ENCODE results near the gene CASKIN2. TPM values are rescaled to one million over a fixed set of nuclear protein-coding genes. Genes with fewer than 3 reads are reported as not detected.

CASKIN2 gene
- polyA plus RNA-seq, 4 donors: 28.5 to 35.0 (median 32.4) TPM

GRCh38 chr17:75507733-75508719 lies 7.3 kb downstream of the CASKIN2 start:
- DNase-seq (ENCODE audit: low read depth in 4 of 4, low spot score in 2 of 4): no peak

GRCh38 chr17:75506888-75507287 lies 8.4 kb downstream of the CASKIN2 start:
- DNase-seq (ENCODE audit: low read depth in 4 of 4, low spot score in 2 of 4): no peak

GRCh38 chr17:75506134-75506533 lies 9.2 kb downstream of the CASKIN2 start:
- no peak for DNase-seq (ENCODE audit: low read depth in 4 of 4, low spot score in 2 of 4)

- no peak for DNase-seq (ENCODE audit: low read depth in 4 of 4, low spot score in 2 of 4)
These were observed 9.7 kb downstream of the CASKIN2 start for GRCh38 chr17:75505640-75506039.

GRCh38 chr17:75505152-75505409 lies 10.3 kb downstream of the CASKIN2 start:
- DNase-seq (ENCODE audit: low read depth in 4 of 4, low spot score in 2 of 4): no peak

- DNase-seq (ENCODE audit: low read depth in 4 of 4, low spot score in 2 of 4): no peak
These were observed 10.8 kb downstream of the CASKIN2 start for GRCh38 chr17:75504347-75505151.

- DNase-seq (ENCODE audit: low read depth in 4 of 4, low spot score in 2 of 4): no peak
These were observed 11.4 kb downstream of the CASKIN2 start for GRCh38 chr17:75503976-75504346.

GRCh38 chr17:75503337-75503950 lies 11.9 kb downstream of the CASKIN2 start:
- no peak for DNase-seq (ENCODE audit: low read depth in 4 of 4, low spot score in 2 of 4)

GRCh38 chr17:75502721-75503329 lies 12.5 kb downstream of the CASKIN2 start:
- DNase-seq (ENCODE audit: low read depth in 4 of 4, low spot score in 2 of 4): no peak

GRCh38 chr17:75502072-75502720 lies 13.1 kb downstream of the CASKIN2 start:
- DNase-seq (ENCODE audit: low read depth in 4 of 4, low spot score in 2 of 4): no peak

- DNase-seq (ENCODE audit: low read depth in 4 of 4, low spot score in 2 of 4): no peak
These were observed 13.8 kb downstream of the CASKIN2 start for GRCh38 chr17:75501378-75502071.

GRCh38 chr17:75500419-75501216 lies 14.7 kb downstream of the CASKIN2 start:
- no peak for DNase-seq (ENCODE audit: low read depth in 4 of 4, low spot score in 2 of 4)

- no peak for DNase-seq (ENCODE audit: low read depth in 4 of 4, low spot score in 2 of 4)
These were observed 15.9 kb downstream of the CASKIN2 start for GRCh38 chr17:75499313-75500022.

- no peak for DNase-seq (ENCODE audit: low read depth in 4 of 4, low spot score in 2 of 4)
These were observed 16.6 kb downstream of the CASKIN2 start for GRCh38 chr17:75498726-75499213.

GRCh38 chr17:75498039-75498725 lies 17.2 kb downstream of the CASKIN2 start:
- DNase-seq (ENCODE audit: low read depth in 4 of 4, low spot score in 2 of 4): no peak

GRCh38 chr17:75496005-75496404 lies 19.3 kb downstream of the CASKIN2 start:
- DNase-seq (ENCODE audit: low read depth in 4 of 4, low spot score in 2 of 4): no peak

- DNase-seq (ENCODE audit: low read depth in 4 of 4, low spot score in 2 of 4): no peak
These were observed 20.9 kb downstream of the CASKIN2 start for GRCh38 chr17:75494326-75494877.
